GM12891 (cell line): ENCODE data around the gene FDX2.
A peak's percentile ranks its signal among the peaks of the same experiment; 100 is the strongest.

Experiments used
- PAX5 ChIP-seq: IDR thresholded peaks from 2 replicates; pipeline ENCODE4 v1.6.1; 2011; ENCODE audit warnings: low read length, moderate library complexity, mild to moderate bottlenecking; ENCODE audit not compliant: insufficient read depth, severe bottlenecking
- POLR2A ChIP-seq: IDR thresholded peaks from 2 replicates; pipeline ENCODE4 v1.6.1; 2011; ENCODE audit warnings: low read depth, low read length, control low read depth
- POLR2AphosphoS5 ChIP-seq: IDR thresholded peaks from 2 replicates; pipeline ENCODE4 v1.6.1; 2011; ENCODE audit warnings: low read depth, low read length, control low read depth
- TAF1 ChIP-seq: IDR thresholded peaks from 2 replicates; pipeline ENCODE4 v1.6.1; 2011; ENCODE audit warnings: low read depth, low read length, control low read depth

DNA sequence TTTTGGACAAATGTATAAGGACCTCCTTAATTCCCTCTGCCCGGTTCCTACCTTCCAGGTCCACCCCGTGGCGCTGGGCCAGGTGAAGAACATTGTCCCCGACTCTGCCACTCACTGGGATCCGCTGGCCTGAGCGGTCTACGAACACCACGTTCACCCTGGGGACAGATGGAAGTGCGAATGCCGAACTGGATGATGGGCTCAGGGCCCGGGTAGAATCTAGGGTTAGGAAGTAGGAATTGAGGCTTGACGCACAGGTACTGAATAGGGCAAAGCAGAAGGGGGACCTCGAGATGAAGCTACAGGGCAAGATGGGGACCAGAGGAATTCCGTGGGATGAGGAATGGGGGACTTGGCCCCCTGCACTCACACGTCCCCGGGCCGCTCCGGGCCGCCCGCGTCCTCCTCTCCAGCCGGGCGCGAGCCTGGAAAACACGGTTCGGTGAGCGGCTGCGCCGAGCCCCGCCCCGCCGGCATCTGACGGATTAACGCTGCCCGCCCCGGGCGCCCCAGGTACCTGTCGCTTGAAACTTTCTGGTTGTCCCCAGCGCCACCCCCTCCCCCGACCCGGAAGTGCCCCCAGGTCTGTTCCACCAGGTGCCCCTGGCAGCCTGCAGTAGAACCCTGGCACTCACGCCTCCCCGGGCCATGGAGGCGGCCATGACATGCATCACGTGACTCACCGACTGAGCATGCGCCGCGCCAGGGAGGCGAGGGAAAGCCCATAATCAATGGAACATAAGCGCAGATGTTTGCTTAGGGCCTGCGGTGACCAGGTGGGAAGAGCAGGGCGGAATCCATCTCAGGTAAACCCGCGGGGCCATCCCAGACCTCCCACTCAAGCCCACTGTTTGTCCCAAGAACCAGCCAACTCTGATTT lies at the start of gene FDX2:
- TF ChIP-seq POLR2AphosphoS5 (peak; percentile 96), TAF1 (peak; percentile 75), POLR2A (peak; percentile 93), PAX5 (no peak)
